HepG2 (cell line): ENCODE data around the gene STEAP2. TPM values are rescaled to one million over a fixed set of nuclear protein-coding genes. Genes with fewer than 3 reads are reported as not detected.

Experiments used
- HOXA3 ChIP-seq: sonication (generic); formaldehyde crosslinking; IDR thresholded peaks from 2 replicates; pipeline ENCODE4 v1.5.0; 2020; ENCODE audit warnings: missing genetic modification reagents
- KDM5B ChIP-seq: sonication (generic); formaldehyde crosslinking; IDR thresholded peaks from 2 replicates; pipeline ENCODE4 v1.4.0; 2020; ENCODE audit warnings: missing genetic modification reagents, mild to moderate bottlenecking, borderline replicate concordance
- MAF1 ChIP-seq: sonication (generic); formaldehyde crosslinking; IDR thresholded peaks from 2 replicates; pipeline ENCODE4 v1.5.0; 2020; ENCODE audit warnings: missing genetic modification reagents, borderline replicate concordance
- NRL ChIP-seq: sonication (generic); formaldehyde crosslinking; IDR thresholded peaks from 2 replicates; pipeline ENCODE4 v1.5.0; 2020; ENCODE audit warnings: missing genetic modification reagents, mild to moderate bottlenecking, moderate library complexity, borderline replicate concordance
- ONECUT2 ChIP-seq: sonication (generic); formaldehyde crosslinking; IDR thresholded peaks from 2 replicates; pipeline ENCODE4 v1.4.0; 2020; ENCODE audit warnings: missing genetic modification reagents
- SNAI1 ChIP-seq: sonication (generic); formaldehyde crosslinking; IDR thresholded peaks from 2 replicates; pipeline ENCODE4 v1.5.0; 2020; ENCODE audit warnings: mild to moderate bottlenecking, missing genetic modification reagents, borderline replicate concordance
- XRCC5 ChIP-seq: fragments of 200-400 bp; formaldehyde crosslinking; optimal IDR thresholded peaks from 2 replicates; pipeline ENCODE3; 2017; ENCODE audit warnings: mild to moderate bottlenecking, low read length
- ZBTB10 ChIP-seq: sonication (generic); formaldehyde crosslinking; IDR thresholded peaks from 2 replicates; pipeline ENCODE4 v1.4.0; 2020; ENCODE audit warnings: missing genetic modification reagents, borderline replicate concordance
- ZBTB39 ChIP-seq: sonication (generic); formaldehyde crosslinking; IDR thresholded peaks from 2 replicates; pipeline ENCODE4 v1.5.0; 2020; ENCODE audit warnings: missing genetic modification reagents
- ZNF235 ChIP-seq: sonication (generic); formaldehyde crosslinking; IDR thresholded peaks from 2 replicates; pipeline ENCODE4 v1.8.1; 2023; ENCODE audit warnings: mild to moderate bottlenecking, missing genetic modification reagents, borderline replicate concordance
- ZNF547 ChIP-seq: sonication (generic); formaldehyde crosslinking; IDR thresholded peaks from 2 replicates; pipeline ENCODE4 v1.5.1; 2020; ENCODE audit warnings: mild to moderate bottlenecking, missing genetic modification reagents
- ZNF704 ChIP-seq: sonication (generic); formaldehyde crosslinking; IDR thresholded peaks from 2 replicates; pipeline ENCODE4 v1.8.1; 2023; ENCODE audit warnings: mild to moderate bottlenecking, inconsistent platforms, moderate library complexity, missing genetic modification reagents, borderline replicate concordance
- ZNF710 ChIP-seq: sonication (generic); formaldehyde crosslinking; IDR thresholded peaks from 2 replicates; pipeline ENCODE4 v1.5.0; 2020; ENCODE audit warnings: mild to moderate bottlenecking, missing genetic modification reagents, borderline replicate concordance
- ZNF800 ChIP-seq: sonication (generic); formaldehyde crosslinking; IDR thresholded peaks from 2 replicates; pipeline ENCODE4 v1.4.0; 2020; ENCODE audit warnings: missing genetic modification reagents
- polyA plus RNA-seq, 8 experiments: library from polyadenylated mRNA; depleted of rRNA in 3 of 8; stranded (reverse) in 7 of 8; unstranded in 1 of 8; fragments of >200 nt; fragmentation: Illumina TruSeq in 4 of 8; extraction: Trizol in 4 of 8; gene quantifications; 2 replicates each; pipeline versions ENCODE4 v1.2.1 to v1.2.3, GENCODE V29; 2011 to 2016; ENCODE audit warnings: low read depth in 4 of 8, missing spikeins in 1 of 8, mixed read lengths in 1 of 8; ENCODE audit not compliant: insufficient read depth in 1 of 8
- total RNA-seq, 5 experiments: library from RNA; depleted of rRNA; stranded (reverse); fragments of >200 nt; fragmentation: Illumina TruSeq; extraction: Trizol; gene quantifications; 2 replicates each; pipeline ENCODE4 v1.2.3, GENCODE V29; 2016; ENCODE audit warnings: low read depth in 1 of 5

STEAP2 gene
- total and polyA plus RNA-seq, 2 of the 13 experiments (the other 11 are each of a cell fraction or from before 2014, with no cell fraction given): 4.3 to 4.4 TPM

- TF ChIP-seq ZNF800 (CRISPR knock-in tag): peak; percentile 93
- TF ChIP-seq SNAI1: no peak
- peak; percentile 27; the same call in 1 of the 2 replicates for TF ChIP-seq ZNF704
- TF ChIP-seq ZNF710 (CRISPR knock-in tag): peak; percentile 93; the same call in 1 of the 2 replicates
- peak; percentile 93; the same call in 1 of the 2 replicates for TF ChIP-seq KDM5B (CRISPR knock-in tag)
- TF ChIP-seq ZBTB10 (CRISPR knock-in tag): peak; percentile 73; the same call in 1 of the 2 replicates
- peak; percentile 94 for TF ChIP-seq XRCC5
- no peak; the same call in 1 of the 2 replicates for TF ChIP-seq MAF1 (CRISPR knock-in tag)
- TF ChIP-seq HOXA3 (CRISPR knock-in tag): peak; percentile 80
- no peak; the same call in 1 of the 2 replicates for TF ChIP-seq ZNF235 (CRISPR knock-in tag)
- 0 out of 2 replicates have a peak, but pooled peaks have one; percentile 37 for TF ChIP-seq ONECUT2 (CRISPR knock-in tag)
- TF ChIP-seq ZNF547 (CRISPR knock-in tag): peak; percentile 87; the same call in 1 of the 2 replicates
- peak; percentile 87 for TF ChIP-seq NRL (CRISPR knock-in tag)
- TF ChIP-seq ZBTB39 (CRISPR knock-in tag): no peak
These were observed at the start of gene STEAP2 (continued) for GRCh38 chr7:90211391-90212148.
